Gastroesophageal sphincter (tissue), 4 donors: ENCODE results near the gene GALR3. TPM values are rescaled to one million over a fixed set of nuclear protein-coding genes. Genes with fewer than 3 reads are reported as not detected.

ENCODE experiments used
- ATAC-seq: fragments of 150-250 bp; one replicate; pipeline ENCODE4 v1.9.1; 2016; ENCODE audit warnings: mild to moderate bottlenecking, moderate library complexity
- H3K27ac ChIP-seq, 4 donors: fragments of 200-600 bp; sonication (generic) in 3 of 4; 1 replicate in 3 of 4; 2 replicates in 1 of 4; pipeline ENCODE4 v1.5.1; 2016 to 2019
- H3K27me3 ChIP-seq: fragments of 200-600 bp; sonication (generic); one replicate; pipeline ENCODE4 v1.5.1; 2019
- H3K36me3 ChIP-seq, 2 donors: fragments of 200-600 bp; sonication (generic); one replicate each; pipeline ENCODE4 v1.5.1; 2019; ENCODE audit warnings: control low read depth in 1 of 2
- H3K4me1 ChIP-seq, 3 donors: fragments of 200-600 bp; sonication (generic); 1 replicate in 2 of 3; 2 replicates in 1 of 3; pipeline ENCODE4 v1.5.1; 2016 to 2019; ENCODE audit warnings: control low read depth in 2 of 3
- H3K4me3 ChIP-seq, 2 donors: fragments of 200-600 bp; sonication (generic); one replicate each; pipeline ENCODE4 v1.5.1; 2019; ENCODE audit warnings: mild to moderate bottlenecking in 1 of 2, moderate library complexity in 1 of 2
- H3K9me3 ChIP-seq, 3 donors: fragments of 200-600 bp; sonication (generic); one replicate each; pipeline ENCODE4 v1.5.1; 2017 to 2019; ENCODE audit warnings: control low read depth in 2 of 3
- EP300 ChIP-seq: sonication (generic); formaldehyde crosslinking; IDR thresholded peaks from one replicate; pipeline ENCODE4 v1.6.1; 2017; ENCODE audit warnings: antibody characterized with exemption, mild to moderate bottlenecking
- POLR2A ChIP-seq, 2 donors: fragments of 450-650 bp; IDR thresholded peaks; one replicate each; pipeline ENCODE4 v1.6.1; 2017; ENCODE audit warnings: antibody characterized with exemption in 2 of 2, mild to moderate bottlenecking in 2 of 2, moderate library complexity in 1 of 2
- POLR2AphosphoS5 ChIP-seq: sonication (generic); formaldehyde crosslinking; IDR thresholded peaks from one replicate; pipeline ENCODE4 v1.6.1; 2017; ENCODE audit warnings: antibody characterized with exemption
- WGBS, 2 donors: methylation state at CpG; one replicate each; pipeline ENCODE4 v1.1.5; 2018; ENCODE audit warnings: low coverage in 1 of 2; 5-methylcytosine and 5-hydroxymethylcytosine counted together
- total RNA-seq, 4 donors: library from RNA; depleted of rRNA; stranded (reverse); fragments of >200 nt; gene quantifications; one replicate each; pipeline ENCODE4 v1.1.0, GENCODE V29; 2016
- TF ChIP-seq, protein P1 (sequence below), 4 experiments: fragments of 200-600 bp in 2 of 4; fragments of 450-650 bp in 2 of 4; sonication (generic) in 1 of 4; IDR thresholded peaks; one replicate each; pipeline ENCODE4 v1.5.1; 2017 to 2019; ENCODE audit warnings: antibody characterized with exemption in 4 of 4, mild to moderate bottlenecking in 2 of 4, moderate library complexity in 2 of 4

GALR3 gene
- total RNA-seq, 4 donors from 2014 or later = not detected

DNA sequence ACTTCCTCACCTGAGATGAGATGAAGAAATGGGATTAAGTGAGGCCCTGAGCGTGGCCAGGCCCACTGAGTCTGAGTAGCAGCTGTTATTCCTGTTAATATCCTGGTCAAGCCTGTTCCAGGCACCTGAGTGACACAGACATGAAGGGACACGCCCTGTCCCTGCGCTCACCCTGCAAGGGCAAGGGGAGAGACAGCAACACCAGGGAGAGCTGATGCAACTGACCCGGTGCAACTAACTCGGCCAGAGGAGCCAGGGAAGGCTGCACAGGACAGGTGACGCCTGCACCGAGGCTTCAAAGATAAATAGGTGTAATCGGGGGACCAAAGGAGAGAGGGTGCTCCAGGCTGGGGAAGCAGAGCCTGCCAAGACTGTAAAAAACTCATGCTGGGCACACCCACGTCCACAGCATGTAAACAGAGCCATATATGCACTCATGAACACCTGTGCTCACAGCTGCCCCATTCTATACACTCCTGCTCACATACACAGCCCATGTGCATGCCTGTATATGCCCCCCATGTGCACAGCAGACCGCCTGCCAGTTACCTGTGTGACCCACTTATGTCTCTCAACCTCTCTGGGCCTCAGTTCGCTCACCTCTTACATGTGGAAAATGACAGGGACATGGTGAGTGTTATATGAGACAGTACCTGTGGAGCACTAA, 38.2 kb upstream of the GALR3 start:
- 44 to 100% methylated on average over 1 to 6 of the region's 11 CpGs for WGBS, 2 donors
- Histone ChIP-seq H3K9me3 (no peaks in the 10 kb centered on the region), H3K27ac (no peak overlapping the region), H3K36me3 (no peaks in the 10 kb centered on the region), H3K4me1 (no peaks in the 10 kb centered on the region), H3K4me3 (no peak overlapping the region), H3K27me3 (no peaks in the 10 kb centered on the region)
- ATAC-seq = no peak
- TF ChIP-seq EP300 (no peak), POLR2AphosphoS5 (no peak), POLR2A (IDR thresholded peaks at IDR 0.05) (no peak)
- TF ChIP-seq, protein P1, sequence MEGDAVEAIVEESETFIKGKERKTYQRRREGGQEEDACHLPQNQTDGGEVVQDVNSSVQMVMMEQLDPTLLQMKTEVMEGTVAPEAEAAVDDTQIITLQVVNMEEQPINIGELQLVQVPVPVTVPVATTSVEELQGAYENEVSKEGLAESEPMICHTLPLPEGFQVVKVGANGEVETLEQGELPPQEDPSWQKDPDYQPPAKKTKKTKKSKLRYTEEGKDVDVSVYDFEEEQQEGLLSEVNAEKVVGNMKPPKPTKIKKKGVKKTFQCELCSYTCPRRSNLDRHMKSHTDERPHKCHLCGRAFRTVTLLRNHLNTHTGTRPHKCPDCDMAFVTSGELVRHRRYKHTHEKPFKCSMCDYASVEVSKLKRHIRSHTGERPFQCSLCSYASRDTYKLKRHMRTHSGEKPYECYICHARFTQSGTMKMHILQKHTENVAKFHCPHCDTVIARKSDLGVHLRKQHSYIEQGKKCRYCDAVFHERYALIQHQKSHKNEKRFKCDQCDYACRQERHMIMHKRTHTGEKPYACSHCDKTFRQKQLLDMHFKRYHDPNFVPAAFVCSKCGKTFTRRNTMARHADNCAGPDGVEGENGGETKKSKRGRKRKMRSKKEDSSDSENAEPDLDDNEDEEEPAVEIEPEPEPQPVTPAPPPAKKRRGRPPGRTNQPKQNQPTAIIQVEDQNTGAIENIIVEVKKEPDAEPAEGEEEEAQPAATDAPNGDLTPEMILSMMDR (IDR thresholded peaks at IDR 0.05) = no peak

DNA sequence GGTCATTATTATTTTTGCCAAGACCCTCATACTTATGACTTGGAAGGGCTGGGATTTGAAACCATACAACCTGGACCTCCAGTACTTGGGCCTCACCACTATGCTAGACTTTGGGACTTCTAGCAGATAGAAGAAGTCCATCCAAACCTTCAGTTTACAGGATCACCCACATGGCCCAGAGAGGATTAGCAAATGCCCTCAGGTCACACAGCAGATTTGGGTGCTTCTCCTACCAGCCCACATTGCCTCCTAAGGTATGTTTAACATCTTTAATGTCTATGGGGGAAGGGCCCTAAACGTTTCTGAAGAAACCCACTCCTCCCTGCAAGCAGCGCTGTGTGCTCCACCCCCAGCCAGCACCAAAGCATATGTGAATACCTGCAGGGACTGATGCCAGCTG, 32.9 kb upstream of the GALR3 start:
- no peak overlapping the region for H3K27ac ChIP-seq
- no peaks in the 10 kb centered on the region for H3K27me3 ChIP-seq
- peaks cover 0 to 8% (median 0%) of the 10 kb centered on the region in 3 donors for H3K4me1 ChIP-seq
- no peaks in the 10 kb centered on the region for H3K9me3 ChIP-seq
- 70% methylated on average over 2 of the region's 2 CpGs; no CpG with 5 or more reads in 1 of the 2 donors for WGBS, 2 donors
- H3K36me3 ChIP-seq = no peaks in the 10 kb centered on the region
- no peak for TF ChIP-seq POLR2AphosphoS5
- TF ChIP-seq POLR2A (IDR thresholded peaks at IDR 0.05) = no peak
- TF ChIP-seq, protein P1 (IDR thresholded peaks at IDR 0.05) = no peak
- TF ChIP-seq EP300 = no peak
- no peak overlapping the region for H3K4me3 ChIP-seq
- no peak for ATAC-seq

DNA sequence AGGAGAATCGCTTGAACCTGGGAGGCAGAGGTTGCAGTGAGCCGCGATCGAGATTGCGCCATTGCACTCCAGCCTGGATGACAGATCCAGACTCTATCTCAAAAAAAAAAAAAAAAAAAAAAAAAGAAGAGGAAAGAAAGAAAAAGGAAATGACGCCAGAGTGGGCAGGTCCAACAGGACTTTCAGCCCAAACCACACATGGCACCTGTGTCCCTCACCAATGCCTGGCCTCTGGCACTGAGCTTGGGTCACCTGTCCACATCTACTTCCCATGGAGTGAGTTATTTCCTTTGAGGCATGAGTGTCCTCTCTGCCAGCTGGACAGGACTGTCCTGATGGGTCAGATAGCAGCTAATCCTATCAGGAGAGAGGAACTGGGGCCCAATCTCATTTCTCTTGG, 30.7 kb upstream of the GALR3 start:
- Histone ChIP-seq H3K27ac (no peak overlapping the region), H3K4me3 (no peak overlapping the region), H3K27me3 (no peaks in the 10 kb centered on the region), H3K4me1 (peaks cover 0 to 8% (median 0%) of the 10 kb centered on the region in 3 donors), H3K9me3 (no peaks in the 10 kb centered on the region), H3K36me3 (no peaks in the 10 kb centered on the region)
- 71% methylated on average over 2 of the region's 6 CpGs; no CpG with 5 or more reads in 1 of the 2 donors for WGBS, 2 donors
- TF ChIP-seq, protein P1 (IDR thresholded peaks at IDR 0.05) = no peak
- TF ChIP-seq EP300 (no peak), POLR2A (IDR thresholded peaks at IDR 0.05) (no peak), POLR2AphosphoS5 (no peak)
- no peak for ATAC-seq

DNA sequence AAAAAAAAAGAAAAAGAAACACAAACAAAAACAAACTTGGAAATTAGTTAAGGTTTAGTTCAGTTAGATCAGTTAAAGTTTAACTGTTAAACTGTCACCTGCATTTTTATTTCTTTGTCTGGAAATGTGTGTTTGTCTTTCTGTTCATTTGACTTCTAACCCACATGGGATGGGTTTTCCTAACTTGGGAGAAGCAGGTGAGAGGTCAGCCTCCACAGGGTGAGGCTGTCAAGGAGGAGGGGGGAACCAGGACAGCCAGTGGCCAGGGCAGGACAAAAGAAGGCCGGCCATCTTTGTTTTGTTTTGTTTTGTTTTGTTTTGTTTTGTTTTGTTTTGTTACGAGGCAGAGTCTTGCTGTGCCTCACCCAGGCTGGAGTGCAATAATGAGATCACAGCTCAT, 28.8 kb upstream of the GALR3 start:
- ATAC-seq = no peak
- 71% methylated on average over 2 of the region's 2 CpGs; no CpG with 5 or more reads in 1 of the 2 donors for WGBS, 2 donors

More for the DNA sequence above, 28.8 kb upstream of the GALR3 start:
- TF ChIP-seq EP300 = no peak
- TF ChIP-seq, protein P1 (IDR thresholded peaks at IDR 0.05) = no peak
- TF ChIP-seq POLR2AphosphoS5 = no peak
- no peak for TF ChIP-seq POLR2A (IDR thresholded peaks at IDR 0.05)
- Histone ChIP-seq H3K36me3 (no peaks in the 10 kb centered on the region), H3K4me3 (no peak overlapping the region), H3K27me3 (no peaks in the 10 kb centered on the region), H3K27ac (no peak overlapping the region), H3K9me3 (no peaks in the 10 kb centered on the region), H3K4me1 (peaks cover 0 to 8% (median 0%) of the 10 kb centered on the region in 3 donors)
